Endometrium (tissue), 2 donors: ENCODE data around the gene GRIP1.
"Not testable (repeated sequence)": the region's sequence is repeated elsewhere in the genome, so short reads cannot be mapped to it uniquely, and the experiment has no call there.

ENCODE experiments used
- FAIRE-seq: peaks from 2 replicates; lab custom pipeline; 2012; peaks lifted over from hg19 to GRCh38; lab: Jason Lieb, UNC
- donor health status: control.
- donor health status: control.

GRIP1 gene

DNA sequence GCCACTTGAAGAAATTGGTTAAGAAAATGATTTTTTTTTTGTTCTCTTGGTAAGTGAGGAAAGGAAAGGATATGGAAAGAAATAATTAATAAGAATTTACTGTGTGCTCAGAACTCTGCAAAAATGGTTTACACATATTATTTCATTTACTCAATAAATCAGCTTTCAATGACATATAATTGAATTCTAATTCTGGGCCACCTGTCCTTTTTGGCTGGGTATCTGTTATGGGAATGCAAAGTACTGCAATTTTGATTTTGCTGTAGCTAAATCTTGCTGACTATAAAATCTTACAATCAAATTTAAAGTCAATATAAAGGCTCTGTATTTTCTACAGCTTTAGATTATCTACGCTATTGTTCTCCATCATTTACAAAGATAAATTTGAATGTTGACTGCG is 147.1 kb downstream of the GRIP1 start:
- FAIRE-seq, result no peak

DNA sequence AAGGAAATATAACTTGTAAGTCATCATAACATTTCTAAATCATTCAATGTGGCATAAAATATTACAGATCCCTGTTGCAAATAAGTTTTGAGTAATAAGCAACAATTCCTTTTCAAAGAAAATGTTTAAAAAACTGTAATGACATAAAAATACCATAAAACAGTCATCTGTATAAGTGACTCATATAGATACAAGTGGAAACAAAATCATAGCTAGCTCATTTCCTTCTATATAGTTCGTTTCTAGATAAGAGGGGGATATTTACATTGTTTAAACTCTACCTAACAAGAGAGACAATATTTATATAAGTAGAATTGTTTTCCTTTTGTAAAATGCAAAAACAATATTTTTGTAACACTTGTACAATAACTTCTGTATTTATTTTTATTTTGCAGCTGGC is 148.9 kb downstream of the GRIP1 start:
- no peak for FAIRE-seq

DNA sequence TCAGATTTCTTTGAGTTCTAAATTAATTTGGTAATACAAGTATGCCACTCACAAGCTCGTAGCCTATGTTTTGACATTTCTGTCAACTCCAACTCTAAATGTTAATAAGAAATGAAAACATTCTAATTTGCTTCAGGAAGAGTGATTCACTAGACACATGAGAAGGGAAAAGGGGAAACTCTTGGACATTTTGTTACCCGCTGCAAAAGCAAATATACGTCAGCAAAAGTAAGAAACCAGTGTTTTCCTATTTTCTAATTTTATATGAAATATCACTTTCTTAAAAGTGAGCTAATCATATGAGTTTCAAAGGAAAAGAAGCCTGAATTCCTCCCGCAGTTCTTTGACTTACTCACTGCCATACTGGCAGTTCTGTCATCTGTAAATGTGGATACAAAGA is 162.3 kb downstream of the GRIP1 start:
- no peak for FAIRE-seq

DNA sequence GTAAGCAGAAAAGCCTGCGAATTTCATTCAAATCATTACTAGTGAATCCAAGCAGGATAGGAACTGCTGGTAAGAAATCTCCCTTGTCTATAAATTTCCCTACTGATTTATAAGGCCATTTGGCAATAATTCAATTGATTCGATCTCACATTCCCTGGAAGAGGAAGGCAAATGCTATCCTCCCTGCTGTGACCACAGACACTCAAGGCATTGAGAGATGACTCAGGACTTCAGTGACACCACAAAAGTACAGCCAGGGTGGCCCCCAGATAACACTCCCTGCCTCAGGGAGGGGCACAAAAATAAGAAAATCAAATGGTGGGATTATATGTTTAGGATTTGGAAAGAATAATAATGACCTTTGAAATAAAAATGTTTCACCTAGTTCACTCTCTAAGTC is 162.7 kb downstream of the GRIP1 start:
- no peak for FAIRE-seq

DNA sequence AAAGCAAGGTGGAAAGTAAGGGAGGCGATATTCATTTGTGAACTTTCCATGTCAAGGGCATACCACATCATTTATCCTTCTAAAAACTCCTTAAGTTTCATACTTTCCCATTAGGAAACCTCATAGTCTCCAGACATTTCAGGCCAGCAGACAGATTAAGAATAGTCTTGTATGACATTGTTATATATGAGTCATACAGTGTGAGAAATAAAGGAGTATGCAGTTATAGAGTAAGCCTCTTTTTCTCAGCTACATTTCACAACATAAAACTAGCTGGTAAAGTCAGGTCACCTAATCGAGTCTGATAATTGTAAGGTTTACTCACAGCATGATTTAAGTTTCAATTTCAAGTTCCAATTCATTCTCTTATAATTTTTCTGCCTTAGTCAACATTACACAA is 164.3 kb downstream of the GRIP1 start:
- FAIRE-seq, result no peak

DNA sequence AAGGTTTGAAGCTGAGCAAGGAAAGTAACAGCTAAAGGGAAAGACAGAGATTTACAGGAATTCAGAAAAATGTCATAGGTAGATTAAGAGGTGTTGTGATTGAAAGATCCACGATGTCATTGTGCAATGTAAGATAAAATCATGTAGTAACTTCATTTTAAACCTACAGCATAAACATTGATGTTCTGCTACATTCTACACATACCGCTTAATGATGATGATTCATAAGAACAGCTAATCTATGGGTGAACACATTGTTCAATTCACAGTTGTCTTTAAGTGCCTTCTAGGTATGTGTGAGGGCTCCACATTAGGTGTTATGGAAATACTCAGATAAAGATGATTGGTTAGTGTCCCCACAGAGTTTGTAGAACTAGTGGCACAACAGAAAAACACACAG is 170.9 kb downstream of the GRIP1 start:
- no peak for FAIRE-seq

DNA sequence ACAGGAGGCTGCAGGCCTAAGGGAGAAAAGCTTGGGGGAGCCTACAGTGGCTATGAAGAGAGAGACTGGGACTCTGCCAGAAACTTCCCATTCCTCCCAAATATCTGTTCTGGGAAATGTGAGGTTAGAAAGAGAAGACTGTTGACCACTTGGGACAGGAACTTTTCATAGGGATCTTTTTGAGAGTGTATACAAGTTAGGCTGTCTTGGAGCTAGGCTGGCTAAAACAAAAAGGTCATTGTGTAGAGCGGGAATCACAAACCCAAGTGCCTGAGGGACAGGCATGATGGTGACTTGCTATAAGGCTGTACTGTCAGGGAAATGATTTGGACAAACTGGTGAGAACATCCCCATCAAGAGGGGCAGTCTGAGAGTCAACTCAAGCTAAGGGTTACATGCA is 175.1 kb downstream of the GRIP1 start:
- FAIRE-seq, result no peak

DNA sequence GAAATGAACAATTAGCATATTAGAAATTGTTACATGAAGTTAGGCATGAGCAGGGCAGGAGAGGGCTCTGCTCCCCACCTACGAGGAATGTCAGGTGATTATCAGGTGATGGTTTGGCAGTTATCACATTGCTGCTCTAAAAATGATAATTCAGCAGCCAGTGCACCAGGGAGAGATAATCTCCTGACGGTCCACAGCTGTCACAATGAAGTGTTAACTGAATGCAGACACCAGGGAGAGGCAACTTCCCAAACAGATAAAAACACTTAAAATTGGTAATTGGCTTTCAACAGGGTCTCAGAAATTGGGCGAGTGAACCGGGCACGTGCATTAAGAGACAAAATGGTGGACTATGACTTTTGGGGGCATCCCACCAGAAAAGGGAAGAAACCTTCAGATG is 176.0 kb downstream of the GRIP1 start:
- FAIRE-seq, result no peak

DNA sequence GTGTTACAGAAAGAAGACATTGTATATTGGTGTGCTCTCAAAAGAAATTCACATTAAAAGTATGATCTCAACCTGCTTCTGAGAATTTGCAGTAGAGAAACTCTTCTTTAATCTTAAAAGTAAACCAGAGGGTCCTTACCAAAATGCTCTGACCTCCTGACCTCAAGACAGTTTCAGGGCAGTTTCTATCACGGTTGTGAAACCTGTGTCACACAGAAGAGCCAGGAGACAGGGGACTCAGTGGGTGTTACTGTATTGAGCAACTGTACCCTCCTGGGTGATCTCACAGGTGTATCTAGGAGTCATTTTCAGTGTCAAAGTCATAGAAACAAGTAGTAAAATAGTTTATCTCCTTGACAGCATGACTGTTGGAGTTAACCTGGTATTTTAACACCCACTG is 178.0 kb downstream of the GRIP1 start:
- no peak for FAIRE-seq

DNA sequence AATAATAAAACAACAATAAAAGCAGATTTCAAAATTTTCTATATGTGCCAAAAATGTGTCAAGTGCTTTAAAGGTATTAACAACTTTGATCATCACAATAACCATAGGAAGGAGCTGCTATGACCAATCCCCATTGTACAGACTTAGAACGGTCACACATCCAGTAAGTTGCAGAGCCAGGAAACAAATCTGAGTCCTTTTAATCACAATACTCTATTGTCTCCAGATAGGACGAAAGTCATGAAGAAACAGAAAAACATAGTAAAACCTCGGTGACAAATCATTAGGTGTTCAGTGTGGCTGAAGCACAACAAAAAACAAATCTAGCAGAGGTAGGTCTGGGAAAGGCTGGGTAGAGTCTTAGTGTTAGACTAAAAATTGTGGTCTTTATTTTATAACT is 178.8 kb downstream of the GRIP1 start:
- no peak for FAIRE-seq

DNA sequence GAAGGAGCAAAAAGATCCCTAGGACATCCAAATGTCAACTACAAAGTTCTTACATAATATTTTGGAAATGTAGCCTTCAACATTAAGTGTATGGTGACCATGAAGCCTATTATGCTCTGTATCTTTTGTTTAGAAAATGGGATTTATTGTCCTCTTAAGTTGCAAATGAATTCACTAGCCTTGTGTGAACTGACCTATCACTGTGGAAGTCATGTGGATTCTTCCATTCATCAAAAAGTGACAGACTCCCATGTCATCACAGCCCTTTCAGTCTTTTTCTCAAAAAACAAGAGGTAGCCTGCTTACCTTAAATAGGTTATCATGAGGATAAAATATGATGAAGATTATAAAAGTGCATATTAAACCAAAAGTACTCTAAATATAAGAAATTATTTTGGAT is 179.9 kb downstream of the GRIP1 start:
- no peak for FAIRE-seq

DNA sequence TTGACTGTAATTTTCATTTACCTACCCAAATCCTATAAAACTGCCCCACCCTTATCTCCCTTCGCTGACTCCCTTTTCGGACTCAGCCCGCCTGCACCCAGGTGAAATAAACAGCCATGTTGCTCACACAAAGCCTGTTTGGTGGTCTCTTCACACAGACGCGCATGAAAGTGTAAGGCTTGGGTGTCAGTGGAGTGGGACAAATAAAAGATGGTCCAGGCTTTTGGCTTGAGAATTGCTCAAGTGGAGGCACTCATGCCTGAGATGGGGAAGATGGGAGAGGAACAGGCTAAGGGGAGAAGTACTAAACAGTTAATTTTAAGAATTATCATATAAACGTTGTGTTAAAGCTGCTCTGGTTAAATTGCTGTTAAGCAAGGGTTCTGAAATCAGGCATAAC is 180.8 kb downstream of the GRIP1 start:
- FAIRE-seq, result not testable (repeated sequence)

DNA sequence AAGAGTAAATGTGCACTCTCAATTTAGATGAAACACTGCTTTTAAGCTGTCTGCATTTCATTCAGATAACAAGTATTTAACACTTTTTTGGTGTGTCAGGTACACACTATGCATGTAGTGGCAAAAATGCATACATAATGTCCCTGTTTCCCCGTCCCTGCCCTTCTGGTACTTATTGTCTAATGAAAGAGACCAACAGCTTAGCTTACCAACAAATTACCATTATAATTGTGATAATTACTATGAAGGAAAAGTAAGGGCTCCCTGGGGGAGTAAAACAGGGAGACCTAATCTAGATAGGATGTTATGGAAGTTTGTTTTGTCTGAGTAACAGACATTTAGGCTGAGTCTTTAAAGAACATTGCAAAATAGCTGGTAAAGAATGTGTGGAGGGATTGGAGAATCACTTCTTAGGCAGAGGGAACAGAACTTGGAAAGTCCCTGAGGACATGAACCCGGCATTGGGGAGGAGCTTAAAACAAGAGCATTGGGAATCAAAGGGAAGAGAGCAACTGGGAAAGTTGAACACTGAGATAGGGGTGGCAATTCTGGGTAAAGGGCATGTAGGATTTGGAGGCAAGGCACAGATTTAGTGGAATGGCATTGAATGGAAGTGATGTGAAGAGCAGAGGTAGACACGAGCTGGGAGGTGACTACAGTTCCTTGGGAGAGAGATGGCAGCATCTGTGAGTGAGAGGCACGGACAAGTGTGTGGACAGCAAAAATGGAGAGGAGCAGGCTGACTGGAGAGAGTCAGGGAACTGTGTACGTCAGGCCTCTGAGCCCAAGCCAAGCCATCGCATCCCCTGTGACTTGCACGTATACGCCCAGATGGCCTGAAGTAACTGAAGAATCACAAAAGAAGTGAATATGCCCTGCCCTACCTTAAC is 181.6 kb downstream of the GRIP1 start:
- no peak for FAIRE-seq

DNA sequence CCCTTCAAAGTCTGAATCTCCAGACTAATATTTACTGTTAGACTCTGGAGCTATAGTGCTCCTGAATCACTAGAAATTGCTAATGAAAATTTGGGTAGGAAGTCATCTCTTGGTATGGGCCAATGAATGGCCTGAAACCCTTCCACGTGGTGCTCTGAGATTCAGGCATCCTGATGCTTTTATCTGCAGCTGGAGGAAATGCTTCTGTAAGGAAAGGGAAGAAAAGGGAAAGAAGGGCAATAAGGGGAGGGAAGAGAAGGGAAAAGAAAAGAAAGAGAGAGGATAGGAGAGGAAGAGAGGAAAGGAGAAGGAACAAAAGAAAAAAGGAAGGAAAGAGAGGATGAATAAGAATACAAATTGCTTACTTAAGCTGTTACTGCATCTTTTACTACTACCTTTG is 182.3 kb downstream of the GRIP1 start:
- no peak for FAIRE-seq

DNA sequence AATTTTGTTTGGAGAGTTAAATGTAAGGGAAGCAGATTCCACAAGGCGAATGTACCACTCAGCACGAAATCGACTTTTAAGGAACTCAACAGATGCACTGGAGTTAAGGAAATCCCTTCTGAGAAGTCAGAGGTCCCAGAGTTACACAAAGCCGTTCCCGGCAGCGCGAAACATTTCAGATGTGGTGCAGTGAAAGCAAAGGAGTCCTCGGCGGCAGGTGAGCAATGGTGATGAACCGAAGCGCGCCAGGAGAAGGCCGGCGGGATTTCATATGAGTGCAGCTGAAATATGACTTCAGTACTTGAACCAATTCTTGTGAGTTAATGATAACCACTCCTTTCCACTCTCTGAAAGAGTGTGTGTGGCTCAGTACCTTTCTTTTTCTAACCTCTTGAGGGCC is 183.2 kb downstream of the GRIP1 start:
- FAIRE-seq, result no peak

DNA sequence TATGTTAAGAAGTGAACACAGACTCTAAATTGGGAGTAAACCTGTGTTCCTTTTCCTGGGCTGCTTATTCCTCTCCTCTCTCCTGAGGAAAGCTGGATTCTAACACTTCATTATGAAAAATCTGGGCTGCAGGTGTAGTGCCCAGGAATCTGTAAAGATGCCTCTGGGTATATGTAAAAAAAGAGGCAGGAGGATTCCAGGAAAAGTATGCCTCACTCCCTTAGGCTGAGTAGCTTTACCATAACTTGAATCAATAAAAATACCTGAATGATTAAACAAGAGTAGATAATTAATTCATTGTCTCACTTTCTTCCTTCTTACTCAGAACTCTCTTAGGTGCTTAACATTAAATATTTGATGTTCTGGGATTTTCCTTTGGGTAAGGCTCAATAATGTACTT is 185.1 kb downstream of the GRIP1 start:
- FAIRE-seq, result no peak

DNA sequence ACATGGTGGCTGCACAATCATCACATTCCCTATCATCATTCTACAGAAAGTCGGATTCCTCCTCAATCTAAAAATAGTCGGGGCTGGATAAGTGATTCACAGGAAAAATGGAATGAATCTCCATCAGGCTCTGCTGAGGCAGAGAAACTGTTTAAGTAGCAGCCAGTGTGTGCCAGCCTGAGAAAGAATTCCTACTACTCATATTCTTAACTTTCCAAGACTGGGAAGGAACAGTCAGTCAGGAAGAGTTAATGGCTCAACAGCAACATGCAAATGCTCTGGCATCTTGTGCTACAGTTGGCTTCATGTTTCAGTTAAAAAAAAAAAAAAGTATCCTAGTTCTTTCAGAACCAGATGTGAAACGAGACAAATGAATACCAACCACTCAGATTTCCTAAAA is 187.0 kb downstream of the GRIP1 start:
- no peak for FAIRE-seq

DNA sequence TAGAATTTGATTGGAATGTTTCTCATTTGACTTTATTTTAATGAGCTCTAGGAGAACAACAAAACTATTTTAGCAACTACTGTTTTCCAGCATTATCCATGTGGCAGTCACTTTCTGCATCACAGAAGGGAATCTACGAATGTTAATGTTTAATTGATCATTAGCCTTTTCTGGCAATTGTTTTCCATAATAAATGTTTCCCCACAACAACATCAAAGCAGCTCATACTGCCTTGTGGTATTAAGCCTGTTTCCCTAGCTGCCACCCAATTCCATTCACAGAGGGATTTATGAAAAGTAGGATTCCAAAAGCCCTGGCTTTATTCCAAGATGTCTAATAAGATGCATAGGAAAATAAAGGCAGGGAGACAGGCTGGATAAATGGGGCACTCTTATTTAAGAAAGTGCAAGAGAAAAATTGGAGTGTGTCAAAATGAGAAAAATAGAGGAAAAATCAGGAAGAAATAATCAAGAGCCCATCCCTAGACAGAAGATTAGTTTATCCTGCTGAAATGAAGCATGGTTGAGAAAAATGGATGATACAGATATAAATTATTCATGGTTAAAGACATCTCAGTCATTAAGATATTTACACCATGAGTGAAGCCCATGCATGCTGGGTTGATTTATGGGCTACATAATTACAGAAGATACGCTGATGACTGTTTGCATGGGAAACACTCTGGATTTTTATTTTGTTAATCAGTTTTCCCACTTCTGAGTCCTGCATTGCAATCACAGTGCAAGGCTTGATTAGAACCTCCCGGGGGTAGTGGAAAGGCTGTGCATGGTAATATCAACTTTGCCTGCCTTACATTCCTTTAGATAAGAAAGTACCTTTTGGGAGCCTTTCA is 196.3 kb downstream of the GRIP1 start:
- FAIRE-seq, result no peak

DNA sequence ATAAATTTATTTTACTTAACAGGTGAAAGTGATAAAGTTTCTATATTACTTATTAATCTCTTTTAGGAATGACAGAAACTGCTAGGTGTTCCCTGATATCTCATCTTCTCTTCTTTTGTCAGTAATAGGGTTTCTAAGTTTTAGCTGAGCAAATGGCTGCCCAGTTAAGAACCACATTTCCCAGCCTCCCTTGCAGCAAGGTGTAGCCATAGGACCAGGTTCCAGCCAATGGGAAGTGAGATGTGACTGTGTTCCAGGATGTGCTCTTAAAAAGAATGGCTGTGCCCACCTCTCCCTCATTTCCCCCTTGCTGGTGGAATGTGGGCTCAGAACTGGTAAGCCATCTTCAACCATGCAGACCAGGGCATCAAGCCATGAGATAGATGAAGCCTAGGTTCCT is 210.9 kb downstream of the GRIP1 start:
- FAIRE-seq, result no peak

DNA sequence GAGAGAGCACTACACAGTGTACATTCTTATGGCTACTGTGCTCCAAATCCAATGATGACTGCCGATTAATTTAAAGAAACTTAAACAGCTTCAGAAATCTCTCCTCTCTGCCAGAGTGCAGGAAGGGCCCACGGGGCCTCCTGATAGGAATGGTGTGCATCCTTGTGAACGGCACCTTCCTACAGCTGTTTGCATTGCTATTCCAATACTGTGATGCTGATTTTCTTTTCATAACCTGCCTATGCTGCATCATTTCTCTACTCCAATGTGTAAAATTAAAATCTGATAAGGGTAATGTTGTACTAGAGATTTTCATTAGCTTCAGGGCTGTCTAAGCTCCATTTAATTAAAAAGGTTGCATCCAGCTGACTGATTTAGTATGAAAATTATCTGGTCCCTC is 217.5 kb downstream of the GRIP1 start:
- FAIRE-seq, result no peak

DNA sequence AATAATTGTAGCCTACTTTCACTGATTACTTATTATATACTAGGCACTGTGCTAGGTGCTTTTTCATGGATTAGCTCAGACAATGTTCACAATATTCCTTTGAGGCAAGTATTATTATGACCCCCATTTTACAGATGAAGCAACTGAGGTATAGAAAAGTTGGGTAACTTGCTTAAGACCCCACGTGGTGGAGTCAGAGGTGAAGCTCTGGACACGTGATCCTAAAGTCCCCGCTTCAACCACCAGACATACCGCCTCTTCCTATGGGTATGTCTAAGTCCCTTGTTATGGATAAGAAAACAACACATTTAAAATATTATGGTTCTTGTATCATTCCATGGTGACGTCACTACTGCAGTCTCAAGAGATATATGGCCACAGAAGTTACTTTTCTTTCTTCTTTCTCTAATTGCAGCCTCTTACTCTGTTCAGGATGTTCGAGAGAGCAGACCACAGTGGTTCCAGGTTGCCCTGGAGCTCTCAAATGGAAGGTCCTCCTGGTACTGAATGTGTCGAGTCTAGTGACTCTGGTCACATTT is 218.9 kb downstream of the GRIP1 start:
- FAIRE-seq, result no peak

DNA sequence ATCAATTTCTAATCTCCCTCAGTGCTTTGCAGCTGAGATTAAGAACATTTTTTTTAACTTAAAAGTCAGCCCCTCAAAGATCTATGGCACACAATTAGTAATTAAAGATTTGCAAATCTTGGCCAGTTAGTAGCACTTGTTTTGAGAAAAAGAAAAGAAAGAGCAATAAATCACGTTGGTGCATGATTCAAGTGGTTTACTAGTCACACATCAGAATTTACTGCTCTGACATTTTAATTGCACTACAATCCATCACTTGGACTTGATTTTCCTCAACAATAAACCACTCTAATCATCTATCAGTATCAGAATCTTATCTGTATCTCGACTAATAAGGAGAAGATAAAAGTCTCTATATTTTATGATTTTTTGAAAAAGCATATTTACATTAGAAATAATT is 222.3 kb downstream of the GRIP1 start:
- FAIRE-seq, result no peak

DNA sequence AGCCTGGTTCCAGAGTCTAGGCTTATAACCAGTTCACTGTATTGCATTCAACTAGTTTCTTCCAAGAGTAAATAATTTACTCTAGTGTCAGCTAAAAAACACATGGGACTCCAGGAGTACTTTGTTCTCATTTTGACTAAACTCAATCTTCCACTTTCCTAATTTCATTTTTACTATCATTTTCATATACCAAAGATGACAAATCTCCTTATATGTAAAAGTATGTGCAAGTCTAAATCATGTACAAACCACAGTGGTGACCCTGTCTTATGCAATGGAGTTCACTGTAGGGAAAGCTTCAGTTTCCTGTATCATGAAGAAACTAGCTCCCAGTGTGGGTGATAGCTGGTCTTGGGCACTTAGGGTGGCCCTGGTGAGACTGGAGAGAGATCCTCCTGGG is 225.0 kb downstream of the GRIP1 start:
- no peak for FAIRE-seq
